ENCODE measurements around the gene ARHGEF37. TPM values are rescaled to one million over a fixed set of nuclear protein-coding genes. Genes with fewer than 3 reads are reported as not detected.

The ARHGEF37 gene
- total and polyA plus RNA-seq, 4 donors, result 0.71 to 6.1 (median 2.7) TPM

- TF ChIP-seq FOXA1 (IDR thresholded peaks at IDR 0.05), result no peak
- TF ChIP-seq YY1 (IDR thresholded peaks at IDR 0.05), result no peak
- no peak for TF ChIP-seq RAD21 (IDR thresholded peaks at IDR 0.05)
- no peak for TF ChIP-seq ATF3 (IDR thresholded peaks at IDR 0.05)
- TF ChIP-seq SP1 (IDR thresholded peaks at IDR 0.05), result no peak
- TF ChIP-seq GABPA (IDR thresholded peaks at IDR 0.05 in 1 of 2, conservative IDR thresholded peaks at IDR 0.05 in 1 of 2), result no peak
- no peak for TF ChIP-seq TAF1 (conservative IDR thresholded peaks at IDR 0.05)
- TF ChIP-seq HNF4A (conservative IDR thresholded peaks at IDR 0.05), result no peak
- no peak for TF ChIP-seq EGR1 (IDR thresholded peaks at IDR 0.05; ENCODE audit: low read depth in 2 of 2)
- TF ChIP-seq CTCF (IDR thresholded peaks at IDR 0.05; ENCODE audit: low read depth, low read length, missing input control), result no peak
- no peak for TF ChIP-seq FOXA2 (IDR thresholded peaks at IDR 0.05)
- no peak for TF ChIP-seq NR2F2 (IDR thresholded peaks at IDR 0.05)
- no peak for TF ChIP-seq MAX (IDR thresholded peaks at IDR 0.05)
- no peak for TF ChIP-seq JUND (IDR thresholded peaks at IDR 0.05)
- TF ChIP-seq REST (IDR thresholded peaks at IDR 0.05), result no peak
- TF ChIP-seq ZBTB33 (IDR thresholded peaks at IDR 0.05), result no peak
- TF ChIP-seq RXRA (IDR thresholded peaks at IDR 0.05), result no peak
- H3K27ac ChIP-seq (ENCODE audit: low read depth in 1 of 2, low read length in 2 of 2), result no peak overlapping the region
- H3K4me1 ChIP-seq (ENCODE audit: control insufficient read depth in 4 of 4, insufficient read depth in 4 of 4, low read length in 3 of 4), result peaks cover 8 to 26% (median 17%) of the 10 kb centered on the region in 4 donors
- WGBS, result 83% methylated on average over 6 of the region's 6 CpGs
- no peaks in the 10 kb centered on the region for H3K9me3 ChIP-seq (ENCODE audit: control insufficient read depth in 4 of 4, low read length in 3 of 4)
- H3K36me3 ChIP-seq (ENCODE audit: control insufficient read depth in 4 of 4, insufficient read depth in 3 of 4, low read depth in 1 of 4, low read length in 3 of 4), result peaks cover 7 to 22% (median 9%) of the 10 kb centered on the region in 4 donors
- no peak overlapping the region for H3K4me3 ChIP-seq (ENCODE audit: low read depth in 1 of 3, low read length in 3 of 3)
- no peak for DNase-seq (ENCODE audit: low spot score)
- H3K27me3 ChIP-seq (ENCODE audit: control insufficient read depth in 4 of 4, insufficient read depth in 4 of 4, low read length in 3 of 4), result no peaks in the 10 kb centered on the region
- no peak overlapping the region for H3K9ac ChIP-seq (ENCODE audit: low read depth in 1 of 2, low read length in 2 of 2)
Observed at GRCh38 chr5:149541893-149542292, 39.4 kb upstream of the ARHGEF37 start.

Measured in liver (tissue), 9 donors.